ENCODE results near the gene SMLR1.

- TF ChIP-seq POLR2AphosphoS5 (IDR thresholded peaks at IDR 0.05; ENCODE audit: low read depth, low read length): no peak
- TF ChIP-seq POLR2A (IDR thresholded peaks at IDR 0.05; ENCODE audit: low read depth, low read length): no peak
- no peak for TF ChIP-seq TAF1 (IDR thresholded peaks at IDR 0.05; ENCODE audit: low read depth, low read length)
- no peak for TF ChIP-seq SPI1 (IDR thresholded peaks at IDR 0.05; ENCODE audit: low read depth, low read length)
Observed at GRCh38 chr6:130779658-130780033, 47.6 kb upstream of the SMLR1 start.
